ENCODE data around the gene KCNJ2. TPM values are rescaled to one million over a fixed set of nuclear protein-coding genes. Genes with fewer than 3 reads are reported as not detected.

The KCNJ2 gene
- total RNA-seq, 2 experiments from 2014 or later, result not detected

DNA sequence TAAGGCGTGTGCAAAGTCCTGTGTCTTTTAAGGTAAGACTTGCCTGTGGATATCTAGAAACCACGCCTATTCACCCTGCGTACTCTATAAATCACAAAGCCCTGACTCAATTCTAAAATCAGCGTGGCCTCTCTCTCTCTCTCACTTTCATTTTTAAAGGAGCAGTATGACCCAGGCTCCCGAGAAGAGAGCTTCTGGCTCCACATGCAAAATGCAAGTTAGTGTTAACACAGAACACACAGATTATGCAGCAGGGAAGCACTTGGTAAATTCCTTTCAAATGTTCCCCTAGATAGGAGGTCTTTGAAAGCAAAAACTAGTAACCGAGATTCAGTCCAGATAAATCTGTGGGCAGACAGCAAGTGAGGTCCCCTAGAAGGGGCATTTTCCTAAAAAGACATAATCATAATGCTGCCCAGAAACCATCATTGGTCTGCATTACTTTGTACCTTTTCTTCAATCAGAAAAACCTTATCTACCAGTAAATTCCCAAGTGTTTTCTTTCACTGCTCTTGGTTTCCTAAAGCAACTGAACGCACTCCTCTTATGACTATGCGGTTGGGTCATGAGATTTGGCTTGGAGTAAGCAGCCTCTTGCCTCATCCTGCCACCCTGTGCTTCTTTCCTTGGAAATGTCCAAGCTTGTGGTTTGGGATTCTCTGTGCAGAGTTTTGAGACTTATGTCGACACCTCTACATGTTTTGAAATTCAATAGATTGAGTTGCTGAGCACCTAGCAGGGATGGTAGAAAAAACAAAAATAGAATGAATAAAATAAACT lies 31.7 kb upstream of the KCNJ2 start:
- H3K36me3 Mint-ChIP-seq, result no peaks in the 10 kb centered on the region
- no peak overlapping the region for H3K27ac Mint-ChIP-seq
- peak overlapping the region; percentile 57 for H3K4me3 Mint-ChIP-seq
- peaks cover 15% of the 10 kb centered on the region for H3K27me3 Mint-ChIP-seq
- no peaks in the 10 kb centered on the region for H3K9me3 Mint-ChIP-seq
- DNase-seq (no peak), ATAC-seq (ENCODE audit: low read depth) (peak; percentile 94)
- H3K4me1 Mint-ChIP-seq, result peaks cover 6% of the 10 kb centered on the region
- POLR2A ChIA-PET, result no interaction called here

GRCh38 chr17:70138291-70138865 lies 31.0 kb upstream of the KCNJ2 start:
- H3K27me3 Mint-ChIP-seq, result peaks cover 15% of the 10 kb centered on the region
- H3K27ac Mint-ChIP-seq, result no peak overlapping the region
- no peak for DNase-seq
- no peak overlapping the region for H3K4me3 Mint-ChIP-seq
- H3K36me3 Mint-ChIP-seq, result no peaks in the 10 kb centered on the region
- no peak for ATAC-seq (ENCODE audit: low read depth)
- no peaks in the 10 kb centered on the region for H3K9me3 Mint-ChIP-seq
- H3K4me1 Mint-ChIP-seq, result peaks cover 6% of the 10 kb centered on the region
- POLR2A ChIA-PET, result no interaction called here

DNA sequence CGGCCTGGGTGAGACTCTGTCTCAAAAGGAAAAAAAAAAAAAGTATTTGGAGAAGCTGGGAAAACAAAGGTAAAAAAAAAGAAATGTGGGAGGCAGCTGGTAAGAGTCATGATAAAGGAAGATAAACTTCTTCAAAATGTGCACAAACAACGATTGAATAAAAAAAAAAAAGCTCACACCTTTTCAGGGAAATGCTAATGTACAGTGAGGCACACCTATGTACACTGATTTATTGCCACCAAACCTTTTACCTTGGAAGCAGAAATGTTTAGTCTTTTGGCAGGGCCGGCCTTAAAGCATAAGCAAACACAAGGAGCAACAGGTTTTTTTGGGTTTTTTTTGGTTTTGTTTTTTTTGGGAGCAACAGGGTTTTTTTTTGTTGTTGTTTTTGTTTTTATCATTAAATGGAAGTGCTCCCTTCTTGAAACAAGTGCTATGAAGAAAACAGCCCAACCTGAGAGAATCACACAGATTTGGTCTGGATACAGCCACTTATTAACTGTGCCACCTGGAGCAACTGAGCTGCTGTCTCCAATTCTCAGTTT lies 29.8 kb upstream of the KCNJ2 start:
- Mint-ChIP-seq H3K4me1 (peaks cover 6% of the 10 kb centered on the region), H3K9me3 (no peaks in the 10 kb centered on the region), H3K27me3 (peaks cover 13% of the 10 kb centered on the region), H3K4me3 (no peak overlapping the region), H3K36me3 (no peaks in the 10 kb centered on the region), H3K27ac (no peak overlapping the region)
- DNase-seq, result no peak
- no peak for ATAC-seq (ENCODE audit: low read depth)
- POLR2A ChIA-PET, result no interaction called here

- no peaks in the 10 kb centered on the region for H3K4me1 Mint-ChIP-seq
- no peak overlapping the region for H3K4me3 Mint-ChIP-seq
- H3K9me3 Mint-ChIP-seq, result no peaks in the 10 kb centered on the region
- H3K36me3 Mint-ChIP-seq, result no peaks in the 10 kb centered on the region
- H3K27me3 Mint-ChIP-seq, result peaks cover 19% of the 10 kb centered on the region
- no peak for DNase-seq
- no peak for ATAC-seq (ENCODE audit: low read depth)
- POLR2A ChIA-PET, result no interaction called here
- no peak overlapping the region for H3K27ac Mint-ChIP-seq
Observed at GRCh38 chr17:70144260-70144846, 25.0 kb upstream of the KCNJ2 start.

DNA sequence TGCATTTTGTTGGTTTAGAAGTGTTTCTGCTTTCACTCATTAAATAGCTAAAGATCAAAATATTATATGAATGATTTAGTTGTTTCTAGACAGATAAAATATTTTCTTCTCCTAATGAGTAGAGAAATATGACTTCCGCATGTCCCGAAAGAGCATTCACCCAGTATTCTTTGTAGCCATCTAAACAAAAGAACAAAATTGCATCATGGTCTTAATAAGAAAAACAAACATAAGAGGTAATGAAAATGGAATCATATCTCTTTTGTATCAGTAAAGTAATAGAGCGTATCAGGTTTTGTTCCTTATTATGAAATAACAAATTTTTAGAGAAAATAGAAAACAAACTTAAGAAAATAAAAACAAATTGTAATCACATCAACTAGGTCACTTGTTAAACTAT lies 16.1 kb upstream of the KCNJ2 start:
- no peak for DNase-seq
- H3K4me1 Mint-ChIP-seq, result no peaks in the 10 kb centered on the region
- POLR2A ChIA-PET, result no interaction called here
- H3K36me3 Mint-ChIP-seq, result no peaks in the 10 kb centered on the region
- no peak overlapping the region for H3K27ac Mint-ChIP-seq
- H3K4me3 Mint-ChIP-seq, result no peak overlapping the region
- no peak for ATAC-seq (ENCODE audit: low read depth)
- no peaks in the 10 kb centered on the region for H3K9me3 Mint-ChIP-seq
- peaks cover 6% of the 10 kb centered on the region for H3K27me3 Mint-ChIP-seq

- H3K4me3 Mint-ChIP-seq, result no peak overlapping the region
- DNase-seq, result no peak
- H3K4me1 Mint-ChIP-seq, result no peaks in the 10 kb centered on the region
- no peak overlapping the region for H3K27ac Mint-ChIP-seq
- H3K36me3 Mint-ChIP-seq, result no peaks in the 10 kb centered on the region
- H3K9me3 Mint-ChIP-seq, result no peaks in the 10 kb centered on the region
- POLR2A ChIA-PET, result no interaction called here
- peaks cover 8% of the 10 kb centered on the region for H3K27me3 Mint-ChIP-seq
- no peak for ATAC-seq (ENCODE audit: low read depth)
Observed at GRCh38 chr17:70157151-70157550, 12.2 kb upstream of the KCNJ2 start.

DNA sequence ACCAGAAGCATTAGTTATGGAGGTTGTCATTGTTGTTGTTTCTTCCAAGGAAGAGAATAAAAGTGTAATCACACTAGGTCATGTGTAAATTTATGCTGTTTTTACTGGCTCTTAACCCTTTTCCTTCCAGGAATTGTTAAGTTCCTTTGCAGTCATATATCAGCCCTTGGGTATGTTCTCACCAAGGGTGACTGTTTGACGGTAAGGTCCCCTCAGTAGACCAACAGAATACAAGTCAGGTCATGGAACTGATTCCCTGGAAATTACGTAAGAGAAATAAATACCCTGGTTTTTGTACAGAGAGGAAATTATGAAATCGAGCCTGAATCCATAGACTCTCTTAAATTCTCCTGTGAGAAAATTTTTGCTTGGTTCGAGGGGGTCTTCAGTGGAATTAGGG lies 11.2 kb upstream of the KCNJ2 start:
- no peak for DNase-seq
- Mint-ChIP-seq H3K4me3 (no peak overlapping the region), H3K4me1 (no peaks in the 10 kb centered on the region), H3K27me3 (peaks cover 10% of the 10 kb centered on the region), H3K9me3 (no peaks in the 10 kb centered on the region), H3K27ac (no peak overlapping the region), H3K36me3 (no peaks in the 10 kb centered on the region)
- POLR2A ChIA-PET, result no interaction called here
- ATAC-seq (ENCODE audit: low read depth), result no peak

DNA sequence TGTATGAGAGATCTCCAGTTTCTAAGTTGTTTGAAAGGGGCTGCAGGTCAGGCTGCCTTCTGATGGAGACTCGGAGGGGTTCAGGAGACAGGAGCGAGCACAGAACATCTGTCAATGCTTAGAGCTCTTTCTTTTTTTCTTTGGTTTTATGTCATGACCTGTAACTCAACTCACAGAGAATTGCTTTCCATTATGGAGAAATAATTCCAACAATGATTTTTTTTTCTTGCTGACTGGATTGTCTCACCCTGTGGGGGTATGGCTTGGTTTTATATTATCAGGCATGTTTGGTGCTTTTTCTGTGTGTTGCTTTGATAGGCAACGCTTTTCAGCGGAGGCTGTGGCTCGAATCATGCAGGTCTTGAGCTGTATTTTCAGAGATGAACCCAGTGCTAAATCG lies 10.7 kb upstream of the KCNJ2 start:
- H3K27ac Mint-ChIP-seq, result no peak overlapping the region
- POLR2A ChIA-PET, result no interaction called here
- no peaks in the 10 kb centered on the region for H3K9me3 Mint-ChIP-seq
- peaks cover 10% of the 10 kb centered on the region for H3K27me3 Mint-ChIP-seq
- no peak overlapping the region for H3K4me3 Mint-ChIP-seq
- ATAC-seq (ENCODE audit: low read depth) (no peak), DNase-seq (no peak)
- H3K36me3 Mint-ChIP-seq, result no peaks in the 10 kb centered on the region
- H3K4me1 Mint-ChIP-seq, result no peaks in the 10 kb centered on the region

DNA sequence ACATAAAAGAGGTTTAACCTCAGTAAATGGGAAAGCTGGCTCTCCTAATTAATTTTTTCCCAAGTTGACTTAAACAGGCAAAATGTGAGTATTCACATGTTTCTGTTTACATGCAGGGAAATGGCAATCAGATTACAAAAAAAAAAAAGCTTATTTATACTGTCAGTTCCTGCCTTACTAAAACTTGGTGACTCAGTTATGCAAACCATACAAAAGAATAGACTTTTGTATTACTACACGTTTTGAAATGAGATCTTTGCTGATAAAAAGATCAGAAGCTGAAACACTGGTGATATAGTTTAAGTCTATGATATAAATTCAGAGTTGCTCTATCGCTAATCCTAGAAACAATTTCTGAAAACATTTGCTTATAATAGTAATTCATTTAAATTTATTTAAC lies 9.4 kb upstream of the KCNJ2 start:
- Mint-ChIP-seq H3K36me3 (no peaks in the 10 kb centered on the region), H3K27ac (no peak overlapping the region), H3K4me1 (no peaks in the 10 kb centered on the region), H3K27me3 (peaks cover 10% of the 10 kb centered on the region), H3K4me3 (no peak overlapping the region), H3K9me3 (no peaks in the 10 kb centered on the region)
- no peak for ATAC-seq (ENCODE audit: low read depth)
- DNase-seq, result no peak
- POLR2A ChIA-PET, result no interaction called here

- no peaks in the 10 kb centered on the region for H3K36me3 Mint-ChIP-seq
- peaks cover 16% of the 10 kb centered on the region for H3K27me3 Mint-ChIP-seq
- POLR2A ChIA-PET, result no interaction called here
- ATAC-seq (ENCODE audit: low read depth), result no peak
- no peaks in the 10 kb centered on the region for H3K9me3 Mint-ChIP-seq
- H3K27ac Mint-ChIP-seq, result no peak overlapping the region
- H3K4me3 Mint-ChIP-seq, result no peak overlapping the region
- no peak for DNase-seq
- H3K4me1 Mint-ChIP-seq, result no peaks in the 10 kb centered on the region
Observed at GRCh38 chr17:70161519-70161918, 7.8 kb upstream of the KCNJ2 start.

- no peak overlapping the region for H3K27ac Mint-ChIP-seq
- no peaks in the 10 kb centered on the region for H3K9me3 Mint-ChIP-seq
- H3K4me1 Mint-ChIP-seq, result peaks cover 13% of the 10 kb centered on the region
- peaks cover 46% of the 10 kb centered on the region for H3K27me3 Mint-ChIP-seq
- no peak overlapping the region for H3K4me3 Mint-ChIP-seq
- ATAC-seq (ENCODE audit: low read depth) (no peak), DNase-seq (no peak)
- H3K36me3 Mint-ChIP-seq, result no peaks in the 10 kb centered on the region
- POLR2A ChIA-PET, result no interaction called here
Observed at GRCh38 chr17:70165383-70165782, 3.9 kb upstream of the KCNJ2 start.

DNA sequence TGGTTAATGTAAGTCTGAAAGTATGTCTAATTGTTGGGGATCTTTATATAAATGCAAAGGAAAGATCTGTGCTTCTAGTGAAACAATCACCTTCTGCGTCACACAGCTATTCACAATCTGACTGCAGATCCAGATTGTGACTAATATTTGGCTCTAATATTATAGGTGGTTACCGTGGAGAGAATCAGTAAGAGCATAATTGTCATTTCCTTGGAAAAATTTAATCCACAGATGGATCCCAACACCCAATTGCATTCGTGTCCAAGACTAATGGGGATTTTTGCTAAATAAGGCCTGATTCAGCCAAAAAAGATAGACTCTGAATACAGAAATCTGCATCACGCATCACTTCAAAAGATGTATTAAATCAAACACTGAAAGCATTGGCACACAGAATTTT lies 2.7 kb upstream of the KCNJ2 start:
- ATAC-seq (ENCODE audit: low read depth) (no peak), DNase-seq (no peak)
- POLR2A ChIA-PET, result no interaction called here
- Mint-ChIP-seq H3K4me1 (peaks cover 13% of the 10 kb centered on the region), H3K27me3 (peaks cover 55% of the 10 kb centered on the region), H3K27ac (no peak overlapping the region), H3K4me3 (no peak overlapping the region), H3K36me3 (no peaks in the 10 kb centered on the region), H3K9me3 (no peaks in the 10 kb centered on the region)

DNA sequence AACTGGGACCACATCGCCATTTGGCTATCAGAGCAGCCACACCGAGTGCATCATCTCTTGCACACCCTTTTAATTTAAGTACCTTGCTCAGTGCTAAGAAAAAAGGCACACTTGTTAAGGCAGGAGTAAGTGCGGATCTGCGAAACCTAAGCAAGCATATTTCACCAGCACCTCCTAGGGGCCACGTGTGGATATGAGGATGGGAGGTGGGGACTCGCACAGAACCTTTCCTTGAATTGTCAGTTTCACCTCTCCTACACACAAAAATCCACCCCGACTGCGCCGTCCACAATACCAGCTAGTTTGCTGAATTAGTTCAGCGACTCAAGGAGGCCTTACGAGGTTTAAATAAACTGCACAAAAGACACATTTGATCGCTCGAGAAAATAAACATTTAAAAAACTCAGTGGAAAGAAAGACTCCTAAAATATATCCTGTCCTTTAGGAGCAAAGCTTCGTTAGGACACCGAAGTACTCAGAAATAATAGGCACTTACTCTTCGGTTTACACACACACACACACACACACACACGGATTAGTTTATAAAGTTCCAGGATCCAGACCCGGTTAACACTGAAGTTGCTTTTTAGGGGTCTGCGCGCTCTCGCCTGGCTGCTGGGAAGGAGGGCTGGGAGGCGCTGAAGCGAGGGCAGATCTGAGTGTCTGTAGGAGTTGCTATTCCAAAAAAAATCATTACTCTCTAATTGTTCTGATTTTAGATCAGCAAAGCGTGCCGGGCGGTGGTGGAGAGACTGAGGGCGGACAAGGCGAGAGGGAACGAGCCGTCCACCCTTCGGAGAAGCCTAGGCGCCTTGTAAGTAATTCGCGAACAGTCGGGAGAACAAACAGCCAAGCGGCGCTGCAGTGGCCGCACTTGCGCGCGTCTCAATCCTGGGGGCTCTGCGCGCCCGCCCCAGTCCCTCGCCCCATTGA lies 1.0 kb upstream of the KCNJ2 start:
- Mint-ChIP-seq H3K9me3 (no peaks in the 10 kb centered on the region), H3K27ac (no peak overlapping the region), H3K36me3 (no peaks in the 10 kb centered on the region), H3K4me1 (peaks cover 13% of the 10 kb centered on the region), H3K4me3 (peak overlapping the region; percentile 75), H3K27me3 (peaks cover 64% of the 10 kb centered on the region)
- no peak for DNase-seq
- no peak for ATAC-seq (ENCODE audit: low read depth)
- POLR2A ChIA-PET, result no interaction called here

Measured in activated naive CD8-positive, alpha-beta T cell treated with anti-CD3 and anti-CD28 coated beads, Interleukin-2, amount 10 ng/mL, durations not matched to agents 7 days and 5 days (primary cell).